ENCODE data around the gene SAT2.
"Not testable (repeated sequence)": the region's sequence is repeated elsewhere in the genome, so short reads cannot be mapped to it uniquely, and the experiment has no call there.

The SAT2 gene

GRCh38 chr17:7629939-7630571 is 2.4 kb upstream of the SAT2 start, which contains the start of gene SHBG:
TSS of gene SHBG (plus strand) at chr17:7630135. CDS start at chr17:7630173, 38 bp downstream.
- no peak for TF ChIP-seq JUND (IDR thresholded peaks at IDR 0.05; ENCODE audit: low read depth)
- no peak for DNase-seq (ENCODE audit: low read depth in 1 of 2, low spot score in 1 of 2)
- in situ Hi-C loops (cut with HindIII; ENCODE audit: low pct_unique_long_range_greater_than_20kb, low sequenced_read_pairs) = no loop called here

- in situ Hi-C loops (cut with HindIII; ENCODE audit: low pct_unique_long_range_greater_than_20kb, low sequenced_read_pairs) = no loop called here
- DNase-seq (ENCODE audit: low read depth in 1 of 2, low spot score in 1 of 2) = no peak
- no peak for TF ChIP-seq JUND (IDR thresholded peaks at IDR 0.05; ENCODE audit: low read depth)
These were observed 718 bp downstream of the SAT2 start for GRCh38 chr17:7626956-7627249.

DNA sequence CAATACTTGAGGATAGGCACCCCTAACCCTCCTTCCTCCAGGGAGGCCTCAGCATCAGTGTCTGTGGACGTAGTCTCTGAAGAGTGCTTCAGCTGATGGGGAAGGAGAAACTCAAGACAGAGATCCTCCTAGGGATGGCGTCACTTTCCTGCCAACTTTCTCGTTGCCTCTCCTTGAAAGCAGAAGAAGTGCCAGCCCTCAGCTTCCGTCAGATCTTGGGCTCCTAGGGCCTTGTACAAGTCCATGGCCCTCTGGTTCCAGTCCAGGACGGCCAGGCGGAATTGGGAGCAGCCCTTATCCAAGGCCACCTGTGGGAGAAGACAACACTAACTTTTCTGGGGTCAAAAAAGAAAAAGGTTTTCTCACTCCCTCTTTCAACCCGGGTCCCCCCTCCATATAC is 1.3 kb downstream of the SAT2 start:
- no peak for DNase-seq (ENCODE audit: low read depth in 1 of 2, low spot score in 1 of 2)
- in situ Hi-C loops (cut with HindIII; ENCODE audit: low pct_unique_long_range_greater_than_20kb, low sequenced_read_pairs) = no loop called here
- TF ChIP-seq JUND (IDR thresholded peaks at IDR 0.05; ENCODE audit: low read depth) = no peak

DNA sequence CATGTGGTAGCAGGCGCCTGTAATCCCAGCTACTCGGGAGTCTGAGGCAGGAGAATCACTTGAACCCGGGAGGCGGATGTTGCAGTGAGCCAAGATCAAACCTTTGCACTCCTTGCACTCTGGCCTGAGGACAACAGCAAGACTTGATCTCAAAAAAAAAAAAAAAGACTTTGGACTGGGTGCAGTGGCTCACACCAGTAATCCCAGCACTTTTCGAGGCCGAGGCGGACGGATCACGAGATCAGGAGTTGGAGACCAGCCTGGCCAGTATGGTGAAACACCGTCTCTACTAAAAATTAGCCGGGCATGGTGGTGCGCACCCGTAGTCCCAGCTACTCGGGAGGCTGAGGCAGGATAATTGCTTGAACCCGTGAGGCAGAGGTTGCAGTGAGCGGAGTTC is 1.9 kb downstream of the SAT2 start:
- in situ Hi-C loops (cut with HindIII; ENCODE audit: low pct_unique_long_range_greater_than_20kb, low sequenced_read_pairs); DNase-seq (ENCODE audit: low read depth in 1 of 2, low spot score in 1 of 2): not testable (repeated sequence)

DNA sequence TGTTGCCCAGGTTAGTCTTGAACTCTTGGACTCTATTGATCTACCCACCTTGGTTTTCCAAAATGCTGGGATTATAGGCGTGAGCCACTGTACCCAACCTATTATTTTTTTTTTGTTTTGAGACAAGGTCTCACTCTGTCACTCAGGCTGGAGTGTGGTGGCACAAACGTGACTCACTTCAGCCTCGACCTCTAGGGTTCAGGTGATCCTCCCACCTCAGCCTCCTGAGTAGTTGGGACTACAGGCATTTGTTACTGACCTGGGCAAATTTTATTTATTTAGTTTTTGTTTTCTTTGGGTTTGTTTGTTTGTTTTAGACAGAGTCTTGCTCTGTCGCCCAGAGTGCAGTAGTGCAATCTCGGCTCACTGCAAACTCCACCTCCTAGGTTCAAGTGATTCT is 4.0 kb downstream of the SAT2 start:
- in situ Hi-C loops (cut with HindIII; ENCODE audit: low pct_unique_long_range_greater_than_20kb, low sequenced_read_pairs) = no loop called here
- TF ChIP-seq JUND (IDR thresholded peaks at IDR 0.05; ENCODE audit: low read depth) = no peak
- DNase-seq (ENCODE audit: low read depth in 1 of 2, low spot score in 1 of 2) = no peak

DNA sequence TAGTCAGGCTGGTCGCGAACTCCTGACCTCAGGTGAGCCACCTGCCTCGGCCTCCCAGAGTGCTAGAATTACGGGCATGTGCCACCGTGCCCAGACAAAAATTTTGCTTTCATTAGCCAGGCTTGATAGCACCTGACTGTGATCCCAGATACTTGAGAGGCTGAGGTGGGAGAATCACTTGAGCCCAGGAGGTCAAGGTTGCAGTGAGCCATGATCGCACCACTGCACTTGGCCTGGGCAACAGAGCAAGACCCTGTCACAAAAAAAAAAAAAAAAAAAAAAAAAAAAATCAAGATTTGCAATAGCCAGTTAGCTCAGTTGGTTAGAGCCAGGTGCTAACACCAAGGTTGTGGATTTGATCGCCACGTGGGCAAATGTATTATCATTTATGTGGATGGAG is 6.8 kb downstream of the SAT2 start:
- in situ Hi-C loops (cut with HindIII; ENCODE audit: low pct_unique_long_range_greater_than_20kb, low sequenced_read_pairs) = no loop called here
- DNase-seq (ENCODE audit: low read depth in 1 of 2, low spot score in 1 of 2) = no peak
- TF ChIP-seq JUND (IDR thresholded peaks at IDR 0.05; ENCODE audit: low read depth) = no peak

GRCh38 chr17:7618608-7619007 is 9.0 kb downstream of the SAT2 start:
- in situ Hi-C loops (cut with HindIII; ENCODE audit: low pct_unique_long_range_greater_than_20kb, low sequenced_read_pairs) = no loop called here
- TF ChIP-seq JUND (IDR thresholded peaks at IDR 0.05; ENCODE audit: low read depth) = no peak
- DNase-seq (ENCODE audit: low read depth in 1 of 2, low spot score in 1 of 2) = no peak

GRCh38 chr17:7615265-7615747 is 12.3 kb downstream of the SAT2 start:
- DNase-seq (ENCODE audit: low read depth in 1 of 2, low spot score in 1 of 2) = no peak
- in situ Hi-C loops (cut with HindIII; ENCODE audit: low pct_unique_long_range_greater_than_20kb, low sequenced_read_pairs) = no loop called here
- no peak for TF ChIP-seq JUND (IDR thresholded peaks at IDR 0.05; ENCODE audit: low read depth)

- peak; percentile 96 to 99 for DNase-seq (ENCODE audit: low read depth in 1 of 2, low spot score in 1 of 2)
- TF ChIP-seq JUND (IDR thresholded peaks at IDR 0.05; ENCODE audit: low read depth) = no peak
- in situ Hi-C loops (cut with HindIII; ENCODE audit: low pct_unique_long_range_greater_than_20kb, low sequenced_read_pairs) = no loop called here
These were observed 13.0 kb downstream of the SAT2 start, which contains the start of gene FXR2 for GRCh38 chr17:7614425-7615264. TSS of gene FXR2 (minus strand) at chr17:7614897. CDS start at chr17:7614532, 365 bp downstream.

GRCh38 chr17:7613769-7614424 is 13.7 kb downstream of the SAT2 start:
- DNase-seq (ENCODE audit: low read depth in 1 of 2, low spot score in 1 of 2) = no peak
- no peak for TF ChIP-seq JUND (IDR thresholded peaks at IDR 0.05; ENCODE audit: low read depth)
- in situ Hi-C loops (cut with HindIII; ENCODE audit: low pct_unique_long_range_greater_than_20kb, low sequenced_read_pairs) = no loop called here

DNA sequence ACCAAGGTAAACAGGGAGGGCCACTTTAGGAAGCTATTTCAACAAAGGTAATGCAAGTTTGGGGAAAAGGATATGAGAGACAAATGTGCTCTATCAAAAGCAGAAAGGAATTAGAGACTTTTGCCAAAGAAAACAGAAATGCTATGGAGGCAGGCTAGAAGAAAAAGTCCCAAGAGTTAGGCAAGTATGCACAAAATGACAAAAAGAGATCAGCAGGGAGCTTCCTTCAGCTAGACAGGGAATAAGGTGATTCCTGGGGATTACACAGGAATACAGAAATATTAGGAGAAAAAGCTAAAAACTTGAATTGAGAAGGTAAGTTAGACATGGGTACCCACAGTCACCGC is 15.4 kb downstream of the SAT2 start:
- no peak for DNase-seq (ENCODE audit: low read depth in 1 of 2, low spot score in 1 of 2)
- in situ Hi-C loops (cut with HindIII; ENCODE audit: low pct_unique_long_range_greater_than_20kb, low sequenced_read_pairs) = no loop called here
- no peak for TF ChIP-seq JUND (IDR thresholded peaks at IDR 0.05; ENCODE audit: low read depth)

DNA sequence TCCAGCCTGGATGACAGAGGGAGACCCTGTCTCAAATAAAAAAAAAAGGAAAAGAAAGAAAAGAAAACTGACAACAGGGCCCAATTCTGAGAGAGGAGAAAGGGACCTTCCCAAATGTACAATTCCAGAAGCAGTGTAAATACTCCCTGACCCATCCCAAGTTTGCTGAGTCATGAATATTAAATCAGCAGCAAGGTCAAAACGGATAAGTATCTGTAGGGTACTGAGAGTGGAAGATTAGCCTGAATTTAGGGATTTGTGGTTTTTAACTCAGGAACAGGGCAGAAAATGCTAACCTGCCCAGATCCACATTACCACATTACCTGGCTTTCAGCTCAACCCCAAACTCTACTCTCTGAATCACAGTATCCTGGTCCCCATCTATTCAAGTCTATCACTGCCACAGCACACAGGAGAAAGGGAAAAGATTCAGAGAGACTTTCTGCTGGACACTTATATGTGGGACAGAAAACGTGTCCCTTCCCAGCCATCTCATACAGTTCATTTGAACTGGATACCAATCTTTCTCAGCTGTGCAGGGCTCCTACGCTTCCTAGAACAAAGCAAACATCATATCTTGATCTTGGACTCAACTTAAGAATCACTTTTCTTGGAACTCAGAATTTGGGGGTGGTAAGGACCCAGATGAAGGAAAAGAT is 15.9 kb downstream of the SAT2 start:
- TF ChIP-seq JUND (IDR thresholded peaks at IDR 0.05; ENCODE audit: low read depth) = no peak
- no peak for DNase-seq (ENCODE audit: low read depth in 1 of 2, low spot score in 1 of 2)
- in situ Hi-C loops (cut with HindIII; ENCODE audit: low pct_unique_long_range_greater_than_20kb, low sequenced_read_pairs) = no loop called here

DNA sequence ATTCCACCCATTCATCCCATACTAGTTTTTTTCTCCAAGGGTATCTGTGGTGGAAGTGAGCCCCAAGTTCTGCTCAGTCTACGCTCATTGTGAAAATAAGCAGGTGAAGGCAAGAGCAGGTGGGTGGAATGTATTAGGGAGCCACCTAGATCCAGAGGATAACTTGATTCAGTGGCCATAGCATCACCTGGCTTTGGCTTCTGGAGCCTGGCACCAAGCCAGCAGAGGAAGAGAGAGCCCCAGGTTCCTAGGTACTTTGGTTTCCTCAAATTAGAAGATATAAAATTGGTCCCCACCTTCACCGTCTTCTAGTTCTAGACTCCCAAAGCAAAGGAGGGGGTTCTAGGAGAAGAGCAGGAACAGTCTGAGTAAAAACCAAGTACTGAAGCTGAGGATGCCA is 17.0 kb downstream of the SAT2 start:
- no peak for TF ChIP-seq JUND (IDR thresholded peaks at IDR 0.05; ENCODE audit: low read depth)
- no peak for DNase-seq (ENCODE audit: low read depth in 1 of 2, low spot score in 1 of 2)
- in situ Hi-C loops (cut with HindIII; ENCODE audit: low pct_unique_long_range_greater_than_20kb, low sequenced_read_pairs) = no loop called here

Data from T47D (cell line).